ENCODE measurements around the gene CERK. TPM values are rescaled to one million over a fixed set of nuclear protein-coding genes. Genes with fewer than 3 reads are reported as not detected.
A peak's percentile ranks its signal among the peaks of the same experiment; 100 is the strongest.

The CERK gene
- total and polyA plus RNA-seq, 5 experiments from 2014 or later, result 39.4 to 185 (median 61.2) TPM

DNA sequence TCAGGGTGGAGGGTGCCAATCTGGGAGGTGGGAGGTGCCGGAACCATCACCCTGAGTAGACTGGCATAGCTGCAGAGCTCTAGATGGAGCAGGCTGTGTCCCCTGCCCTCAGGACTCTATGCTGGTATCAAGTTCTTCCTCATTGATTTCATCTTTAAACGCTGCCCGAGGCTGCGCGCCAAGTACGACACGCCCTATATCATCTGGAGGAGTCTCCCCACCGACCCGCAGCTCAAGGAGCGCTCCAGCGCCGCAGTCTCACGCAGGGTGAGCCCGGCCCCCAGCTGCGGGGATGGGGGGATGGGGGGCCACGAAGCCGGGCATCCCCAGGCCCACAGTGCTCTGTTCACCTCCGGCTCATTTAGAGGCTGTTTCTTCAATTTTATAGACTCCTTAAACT, 65.3 kb downstream of the CERK start:
- H3K27ac Mint-ChIP-seq, result peak overlapping the region in 2 of 10 donors; percentile 40
- peaks cover 5 to 36% (median 32%) of the 10 kb centered on the region in 4 donors for H3K4me1 Mint-ChIP-seq
- no peaks in the 10 kb centered on the region for H3K27me3 Mint-ChIP-seq
- no peak for DNase-seq
- no peak for ATAC-seq
- peak overlapping the region in 4 of 10 donors; percentile 4 to 95 (median 50) for H3K4me3 Mint-ChIP-seq
- POLR2A ChIA-PET, result no interaction called here
- no peaks in the 10 kb centered on the region for H3K9me3 Mint-ChIP-seq
- H3K36me3 Mint-ChIP-seq, result peaks cover 0 to 7% (median 0%) of the 10 kb centered on the region in 3 donors

GRCh38 chr22:46671824-46672432, 66.1 kb downstream of the CERK start:
- no peak for DNase-seq
- POLR2A ChIA-PET, result interaction anchor here (0.6 kb wide), 1 partner anchor 108 kb away, joined by 3 read pairs; no protein-coding TSS in a partner anchor
- Mint-ChIP-seq H3K4me1 (peaks cover 5 to 29% (median 29%) of the 10 kb centered on the region in 4 donors), H3K36me3 (peaks cover 0 to 7% (median 0%) of the 10 kb centered on the region in 3 donors), H3K27me3 (no peaks in the 10 kb centered on the region), H3K9me3 (no peaks in the 10 kb centered on the region), H3K27ac (peak overlapping the region in 3 of 10 donors; percentile 35 to 63 (median 53)), H3K4me3 (peak overlapping the region in 2 of 10 donors; percentile 39 to 42)
- no peak for ATAC-seq

- ATAC-seq (no peak), DNase-seq (no peak)
- peaks cover 0 to 7% (median 0%) of the 10 kb centered on the region in 3 donors for H3K36me3 Mint-ChIP-seq
- H3K27me3 Mint-ChIP-seq, result no peaks in the 10 kb centered on the region
- H3K4me3 Mint-ChIP-seq, result no peak overlapping the region
- H3K27ac Mint-ChIP-seq, result no peak overlapping the region
- H3K9me3 Mint-ChIP-seq, result no peaks in the 10 kb centered on the region
- POLR2A ChIA-PET, result no interaction called here
- peaks cover 0 to 20% (median 16%) of the 10 kb centered on the region in 4 donors for H3K4me1 Mint-ChIP-seq
Measured at GRCh38 chr22:46669201-46669600, 68.9 kb downstream of the CERK start.

DNA sequence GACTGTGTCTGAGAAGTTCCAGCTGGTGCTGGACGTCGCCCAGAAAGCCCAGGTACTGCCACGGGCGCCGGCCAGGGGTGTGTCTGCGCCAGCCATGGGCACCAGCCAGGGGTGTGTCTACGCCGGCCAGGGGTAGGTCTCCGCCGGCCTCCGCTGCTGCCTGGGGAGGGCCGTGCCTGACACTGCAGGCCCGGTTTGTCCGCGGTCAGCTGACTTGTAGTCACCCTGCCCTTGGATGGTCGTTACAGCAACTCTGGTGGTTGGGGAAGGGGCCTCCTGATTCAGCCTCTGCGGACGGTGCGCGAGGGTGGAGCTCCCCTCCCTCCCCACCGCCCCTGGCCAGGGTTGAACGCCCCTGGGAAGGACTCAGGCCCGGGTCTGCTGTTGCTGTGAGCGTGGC, 69.9 kb downstream of the CERK start:
- Mint-ChIP-seq H3K4me3 (no peak overlapping the region), H3K36me3 (peaks cover 0 to 7% (median 0%) of the 10 kb centered on the region in 3 donors), H3K4me1 (peaks cover 0 to 10% (median 6%) of the 10 kb centered on the region in 4 donors), H3K27me3 (no peaks in the 10 kb centered on the region), H3K27ac (no peak overlapping the region), H3K9me3 (no peaks in the 10 kb centered on the region)
- POLR2A ChIA-PET, result no interaction called here
- ATAC-seq, result no peak
- no peak for DNase-seq

GRCh38 chr22:46667245-46667623, 70.8 kb downstream of the CERK start:
- Mint-ChIP-seq H3K36me3 (peaks cover 0 to 7% (median 0%) of the 10 kb centered on the region in 3 donors), H3K27ac (no peak overlapping the region), H3K4me3 (no peak overlapping the region), H3K9me3 (no peaks in the 10 kb centered on the region), H3K27me3 (no peaks in the 10 kb centered on the region), H3K4me1 (peaks cover 0 to 5% (median 1%) of the 10 kb centered on the region in 4 donors)
- POLR2A ChIA-PET, result no interaction called here
- no peak for ATAC-seq
- no peak for DNase-seq

GRCh38 chr22:46666577-46667244, 71.3 kb downstream of the CERK start:
- H3K27ac Mint-ChIP-seq, result no peak overlapping the region
- H3K36me3 Mint-ChIP-seq, result peaks cover 0 to 7% (median 0%) of the 10 kb centered on the region in 3 donors
- H3K4me3 Mint-ChIP-seq, result no peak overlapping the region
- H3K4me1 Mint-ChIP-seq, result no peaks in the 10 kb centered on the region
- no peaks in the 10 kb centered on the region for H3K9me3 Mint-ChIP-seq
- ATAC-seq, result no peak
- POLR2A ChIA-PET, result no interaction called here
- no peak for DNase-seq
- no peaks in the 10 kb centered on the region for H3K27me3 Mint-ChIP-seq

DNA sequence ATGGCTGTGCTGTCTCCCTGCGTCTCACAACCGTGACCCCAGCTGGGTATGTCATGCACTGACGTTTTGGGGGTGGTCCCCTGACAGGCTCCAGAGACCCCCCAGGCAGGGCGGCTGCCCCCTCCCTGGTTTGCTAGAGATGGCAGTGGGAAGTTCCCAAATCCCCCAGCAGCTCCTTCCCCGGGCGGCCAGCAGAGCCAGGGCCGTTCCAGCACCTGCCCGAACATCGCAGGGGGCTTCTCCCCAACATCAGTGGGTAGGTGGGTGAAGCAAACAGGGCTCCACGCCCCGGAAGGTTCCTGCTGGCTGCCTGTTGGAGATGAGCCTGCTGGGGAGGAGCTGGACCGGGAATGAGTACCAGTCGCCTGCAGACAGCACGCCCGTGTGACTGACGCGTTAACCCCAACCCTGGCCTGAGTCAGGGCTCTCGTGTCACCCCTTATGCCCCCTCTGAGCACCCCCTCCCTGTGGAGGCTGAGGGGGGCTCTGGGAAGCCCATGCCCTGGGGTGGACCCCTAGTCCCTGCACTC, 72.2 kb downstream of the CERK start:
- POLR2A ChIA-PET, result interaction anchor here (0.5 kb wide), 1 partner anchor 102 kb away, joined by 4 read pairs; no protein-coding TSS in a partner anchor
- no peaks in the 10 kb centered on the region for H3K27me3 Mint-ChIP-seq
- peaks cover 0 to 7% (median 0%) of the 10 kb centered on the region in 3 donors for H3K36me3 Mint-ChIP-seq
- DNase-seq (no peak), ATAC-seq (no peak)
- no peaks in the 10 kb centered on the region for H3K9me3 Mint-ChIP-seq
- no peak overlapping the region for H3K4me3 Mint-ChIP-seq
- H3K4me1 Mint-ChIP-seq, result peaks cover 0 to 4% (median 1%) of the 10 kb centered on the region in 4 donors
- no peak overlapping the region for H3K27ac Mint-ChIP-seq

DNA sequence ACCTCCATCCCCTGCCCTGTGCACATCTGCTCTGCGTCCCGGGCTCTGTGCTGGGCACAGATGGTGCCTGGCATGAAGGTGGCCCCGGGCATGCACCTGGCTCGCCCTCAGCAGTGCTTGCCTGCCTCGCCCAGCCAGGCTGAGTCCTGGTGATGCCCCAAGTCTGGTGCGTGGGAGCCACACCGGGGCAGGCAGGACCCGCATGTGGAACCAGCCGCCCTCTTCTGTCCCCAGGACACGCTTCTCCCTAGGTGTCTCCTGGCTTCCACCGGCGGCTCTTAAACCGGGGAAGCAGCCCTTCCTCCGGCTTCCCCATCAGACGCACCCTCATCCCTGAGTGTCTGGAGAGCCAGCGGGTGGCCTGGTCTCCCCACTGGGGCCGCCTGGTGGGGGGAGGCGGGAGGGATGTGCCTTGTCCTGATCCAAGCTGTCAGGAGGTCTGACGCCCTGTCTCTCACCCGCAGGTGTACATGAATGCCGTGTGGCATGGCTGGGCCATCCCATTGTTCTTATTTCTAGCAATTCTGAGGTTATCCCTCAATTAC, 72.8 kb downstream of the CERK start:
- Mint-ChIP-seq H3K27ac (no peak overlapping the region), H3K4me3 (no peak overlapping the region), H3K27me3 (no peaks in the 10 kb centered on the region), H3K9me3 (no peaks in the 10 kb centered on the region), H3K36me3 (peaks cover 0 to 7% (median 0%) of the 10 kb centered on the region in 3 donors), H3K4me1 (peaks cover 0 to 10% (median 5%) of the 10 kb centered on the region in 4 donors)
- no peak for ATAC-seq
- POLR2A ChIA-PET, result no interaction called here
- DNase-seq, result no peak

DNA sequence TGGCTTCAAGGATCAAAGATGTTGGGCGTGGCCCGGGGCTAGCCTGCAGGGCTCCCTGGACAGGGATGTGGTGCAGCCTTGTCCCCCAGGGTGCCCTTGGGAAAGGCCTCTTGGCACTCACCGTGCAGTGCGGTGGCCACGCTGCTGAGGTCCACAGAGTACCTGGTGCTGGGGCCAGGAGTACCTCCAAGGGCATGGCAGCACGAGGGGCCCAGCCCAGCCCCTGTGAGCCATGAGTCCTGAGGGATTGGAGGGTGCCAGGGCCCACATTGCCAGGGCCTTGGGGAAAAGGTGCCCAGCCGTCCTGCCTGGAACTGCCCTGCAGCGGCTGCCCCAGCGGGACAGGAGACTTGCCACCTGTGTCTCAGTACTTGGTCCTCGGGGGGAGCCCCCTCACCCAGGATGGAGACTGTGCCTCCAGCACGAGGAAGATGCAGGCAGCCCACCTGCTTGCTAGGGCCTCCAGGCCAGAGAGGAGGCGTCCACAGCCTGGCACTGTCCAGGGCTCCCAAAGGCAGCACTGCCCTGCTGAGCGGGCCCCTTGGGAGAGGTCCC, 73.7 kb downstream of the CERK start:
- H3K36me3 Mint-ChIP-seq, result peaks cover 0 to 3% (median 0%) of the 10 kb centered on the region in 3 donors
- no peak for DNase-seq
- ATAC-seq, result no peak
- H3K4me1 Mint-ChIP-seq, result peaks cover 0 to 14% (median 8%) of the 10 kb centered on the region in 4 donors
- H3K4me3 Mint-ChIP-seq, result no peak overlapping the region
- no peaks in the 10 kb centered on the region for H3K27me3 Mint-ChIP-seq
- POLR2A ChIA-PET, result no interaction called here
- no peak overlapping the region for H3K27ac Mint-ChIP-seq
- H3K9me3 Mint-ChIP-seq, result no peaks in the 10 kb centered on the region

GRCh38 chr22:46663436-46664100, 74.5 kb downstream of the CERK start:
- ATAC-seq, result no peak
- H3K4me3 Mint-ChIP-seq, result no peak overlapping the region
- H3K27me3 Mint-ChIP-seq, result no peaks in the 10 kb centered on the region
- H3K4me1 Mint-ChIP-seq, result peaks cover 0 to 14% (median 9%) of the 10 kb centered on the region in 4 donors
- no peaks in the 10 kb centered on the region for H3K36me3 Mint-ChIP-seq
- no peak for DNase-seq
- H3K27ac Mint-ChIP-seq, result no peak overlapping the region
- no peaks in the 10 kb centered on the region for H3K9me3 Mint-ChIP-seq
- POLR2A ChIA-PET, result interaction anchor here (0.6 kb wide), 1 partner anchor 158 kb away, joined by 3 read pairs; no protein-coding TSS in a partner anchor

GRCh38 chr22:46663001-46663400, 75.1 kb downstream of the CERK start:
- ATAC-seq (no peak), DNase-seq (no peak)
- Mint-ChIP-seq H3K27me3 (no peaks in the 10 kb centered on the region), H3K27ac (no peak overlapping the region), H3K9me3 (no peaks in the 10 kb centered on the region), H3K4me1 (peaks cover 0 to 14% (median 9%) of the 10 kb centered on the region in 4 donors), H3K36me3 (no peaks in the 10 kb centered on the region), H3K4me3 (no peak overlapping the region)
- POLR2A ChIA-PET, result interaction anchor here (0.6 kb wide), 1 partner anchor 157 kb away, joined by 3 read pairs; no protein-coding TSS in a partner anchor

DNA sequence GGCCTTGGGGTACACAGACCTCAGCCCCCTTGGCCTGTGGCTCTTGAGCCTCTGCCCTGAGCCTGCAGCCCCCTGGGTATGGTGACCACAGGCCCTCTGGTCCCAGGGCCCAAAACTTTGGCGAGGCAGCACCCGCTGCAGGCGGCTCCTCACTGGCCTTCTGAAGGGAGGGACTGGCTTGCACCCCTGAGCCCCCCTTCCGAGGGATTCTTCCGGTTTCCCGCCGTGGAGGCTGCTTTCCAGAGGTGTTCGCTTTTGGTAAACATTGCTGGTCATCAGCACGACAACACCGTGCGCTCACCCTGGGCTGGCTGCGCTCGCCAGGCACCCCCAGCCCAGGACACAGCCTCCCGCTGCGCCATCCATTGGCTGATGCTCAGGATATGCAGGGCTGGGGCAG, 75.8 kb downstream of the CERK start:
- Mint-ChIP-seq H3K4me3 (no peak overlapping the region), H3K27me3 (no peaks in the 10 kb centered on the region), H3K9me3 (no peaks in the 10 kb centered on the region), H3K4me1 (peaks cover 0 to 14% (median 9%) of the 10 kb centered on the region in 4 donors), H3K36me3 (no peaks in the 10 kb centered on the region), H3K27ac (no peak overlapping the region)
- DNase-seq (no peak), ATAC-seq (no peak)
- POLR2A ChIA-PET, result no interaction called here

Data from naive thymus-derived CD8-positive, alpha-beta T cell (primary cell).